A549 (cell line): ENCODE results near the gene HOXD11. TPM values are rescaled to one million over a fixed set of nuclear protein-coding genes. Genes with fewer than 3 reads are reported as not detected.

Experiments used
- ATAC-seq, 2 experiments: fragments of 200-7000 bp in 1 of 2; fragments of >200 bp in 1 of 2; cut with Nextera tagmentation in 1 of 2; cut with Tn5 transposase in 1 of 2; 3 replicates each; pipeline versions ENCODE4 v1.8.0 to v1.9.1; 2018 to 2020; ENCODE audit warnings: mild to moderate bottlenecking in 1 of 2, moderate library complexity in 1 of 2
- CTCF ChIA-PET: fragments of 300-600 bp; sonication (Branson Sonifier 250); formaldehyde crosslinking; extraction: SDS; loops from one replicate; lab custom pipeline; 2021; ENCODE audit warnings: antibody characterized with exemption, inconsistent platforms; lab: Yijun Ruan, JAX
- POLR2A ChIA-PET: fragments of 350-600 bp; formaldehyde crosslinking; extraction: SDS; loops from one replicate; lab custom pipeline; 2021; ENCODE audit warnings: antibody characterized with exemption, inconsistent platforms; lab: Yijun Ruan, JAX
- DNase-seq, 2 experiments: peaks; one replicate each; pipeline versions ENCODE4 v3.0.0 to v3.0.0-alpha.2; 2011 to 2016; ENCODE audit warnings: low read depth in 1 of 2, low spot score in 1 of 2
- FAIRE-seq: peaks from 2 replicates; lab custom pipeline; 2011; peaks lifted over from hg19 to GRCh38; lab: Jason Lieb, UNC
- H3K27ac ChIP-seq, 2 experiments: fragments of >200 bp; sonication (Bioruptor Twin); formaldehyde crosslinking; 3 replicates each; pipeline ENCODE4 v1.5.1; 2016 to 2017
- H3K4me1 ChIP-seq: fragments of >200 bp; sonication (Bioruptor Twin); formaldehyde crosslinking; 3 replicates; pipeline ENCODE4 v1.6.1; 2016
- H3K4me2 ChIP-seq: fragments of >200 bp; sonication (Bioruptor Twin); formaldehyde crosslinking; 3 replicates; pipeline ENCODE4 v1.6.1; 2016
- H3K4me3 ChIP-seq: fragments of >200 bp; sonication (Bioruptor Twin); formaldehyde crosslinking; 3 replicates; pipeline ENCODE4 v1.5.1; 2016
- H3K9me3 ChIP-seq: fragments of >200 bp; sonication (Bioruptor Twin); formaldehyde crosslinking; 3 replicates; pipeline ENCODE4 v1.6.1; 2016
- CHD4 ChIP-seq: fragments of 200-600 bp; sonication (generic); IDR thresholded peaks from 2 replicates; pipeline ENCODE4 v1.6.1; 2016; ENCODE audit warnings: antibody characterized with exemption, mild to moderate bottlenecking, borderline replicate concordance
- EHF ChIP-seq: fragments of 250-450 bp; sonication (Bioruptor Pico); IDR thresholded peaks from 2 replicates; pipeline ENCODE4 v1.5.0; 2020; ENCODE audit warnings: mild to moderate bottlenecking
- EHMT2 ChIP-seq: fragments of 200-600 bp; sonication (generic); IDR thresholded peaks from 2 replicates; pipeline ENCODE4 v1.6.1; 2016; ENCODE audit warnings: antibody characterized with exemption, low read depth, mild to moderate bottlenecking, moderate library complexity
- ELK1 ChIP-seq: fragments of 150-350 bp; IDR thresholded peaks from 2 replicates; pipeline ENCODE4 v1.6.1; 2014; ENCODE audit warnings: low read depth, mild to moderate bottlenecking, low read length
- ESRRA ChIP-seq: fragments of 150-350 bp; IDR thresholded peaks from 2 replicates; pipeline ENCODE4 v1.6.1; 2014; ENCODE audit warnings: mild to moderate bottlenecking, low read length, borderline replicate concordance
- FOSB ChIP-seq: fragments of 250-450 bp; sonication (Bioruptor Pico); IDR thresholded peaks from 2 replicates; pipeline ENCODE4 v1.5.0; 2020; ENCODE audit warnings: mild to moderate bottlenecking, moderate library complexity
- GATA3 ChIP-seq: IDR thresholded peaks from 2 replicates; pipeline ENCODE4 v1.6.1; 2012; ENCODE audit warnings: borderline replicate concordance
- HMGXB4 ChIP-seq: fragments of 250-450 bp; sonication (Bioruptor Pico); IDR thresholded peaks from 2 replicates; pipeline ENCODE4 v1.5.0; 2021; ENCODE audit warnings: mild to moderate bottlenecking, moderate library complexity, borderline replicate concordance
- HOXB5 ChIP-seq: fragments of 250-450 bp; sonication (Bioruptor Pico); IDR thresholded peaks from 2 replicates; pipeline ENCODE4 v1.5.0; 2020; ENCODE audit warnings: mild to moderate bottlenecking, moderate library complexity
- JUNB ChIP-seq: fragments of >200 bp; sonication (Bioruptor Twin); formaldehyde crosslinking; IDR thresholded peaks from 2 replicates; pipeline ENCODE4 v1.6.1; 2016
- KDM5A ChIP-seq: fragments of 200-600 bp; sonication (generic); IDR thresholded peaks from 2 replicates; pipeline ENCODE4 v1.6.1; 2016; ENCODE audit warnings: antibody characterized with exemption, mild to moderate bottlenecking
- MAX ChIP-seq: IDR thresholded peaks from 2 replicates; pipeline ENCODE4 v1.6.1; 2012
- PHF8 ChIP-seq: fragments of 200-600 bp; sonication (generic); IDR thresholded peaks from 2 replicates; pipeline ENCODE4 v1.6.1; 2016; ENCODE audit warnings: low read depth, mild to moderate bottlenecking, antibody characterized with exemption, moderate library complexity, borderline replicate concordance
- POLR2AphosphoS2 ChIP-seq: conservative IDR thresholded peaks from 2 replicates; pipeline ENCODE4 v1.6.1; 2012; ENCODE audit warnings: low read length, improper control_type of control experiment, inconsistent platforms
- RAD21 ChIP-seq, 2 experiments: fragments of >200 bp in 1 of 2; sonication (Bioruptor Twin) in 1 of 2; formaldehyde crosslinking in 1 of 2; IDR thresholded peaks in 1 of 2; conservative IDR thresholded peaks in 1 of 2; 2 replicates in 1 of 2; 3 replicates in 1 of 2; pipeline ENCODE4 v1.6.1; 2012 to 2018; ENCODE audit warnings: inconsistent platforms in 1 of 2
- RCOR1 ChIP-seq: fragments of 150-350 bp; IDR thresholded peaks from 2 replicates; pipeline ENCODE4 v1.6.1; 2014; ENCODE audit warnings: antibody characterized with exemption, low read length, low read depth
- RFX5 ChIP-seq: fragments of 450-650 bp; IDR thresholded peaks from 2 replicates; pipeline ENCODE4 v1.7.1; 2014; ENCODE audit warnings: antibody characterized with exemption, mild to moderate bottlenecking, moderate library complexity
- SMC3 ChIP-seq: fragments of >200 bp; sonication (Bioruptor Twin); formaldehyde crosslinking; IDR thresholded peaks from 3 replicates; pipeline ENCODE4 v1.6.1; 2018; ENCODE audit warnings: inconsistent platforms
- SREBF2 ChIP-seq: fragments of 450-650 bp; IDR thresholded peaks from 2 replicates; pipeline ENCODE4 v1.6.1; 2014; ENCODE audit warnings: mild to moderate bottlenecking, moderate library complexity
- ZSCAN20 ChIP-seq: fragments of 250-450 bp; sonication (Bioruptor Pico); IDR thresholded peaks from 2 replicates; pipeline ENCODE4 v1.8.0; 2022; ENCODE audit warnings: mild to moderate bottlenecking, moderate library complexity
- WGBS: methylation state at CpG from one replicate; pipeline ENCODE4 v1.1.6; 2017; ENCODE audit errors: missing lambda C conversion rate; 5-methylcytosine and 5-hydroxymethylcytosine counted together
- polyA plus RNA-seq, 4 experiments: library from polyadenylated mRNA; depleted of rRNA in 3 of 4; stranded (reverse); fragments of >200 nt; fragmentation: RNase III in 1 of 4; extraction: RNeasy Plus Mini Kit Qiagen cat#74134 plus additional on column Dnase treatment in 1 of 4; gene quantifications; 2 replicates in 3 of 4; 3 replicates in 1 of 4; pipeline ENCODE4 v1.2.3, GENCODE V29; 2011 to 2017
- TF ChIP-seq, protein P1 (sequence below): fragments of >200 bp; sonication (Bioruptor Twin); formaldehyde crosslinking; IDR thresholded peaks from 2 replicates; pipeline ENCODE4 v1.6.1; 2016
- TF ChIP-seq, protein P2 (sequence below): fragments of 200-600 bp; sonication (generic); IDR thresholded peaks from 2 replicates; pipeline ENCODE4 v1.6.1; 2016; ENCODE audit warnings: antibody characterized with exemption, mild to moderate bottlenecking, moderate library complexity

The HOXD11 gene
- polyA plus RNA-seq, 2 of the 4 experiments (the other 2 are of a cell fraction), result 2.6 to 4.8 TPM

- peak in 1 of 2 experiments; percentile 22; a peak in 4 of 6 replicates for ATAC-seq
- no peak for DNase-seq
- H3K4me3 ChIP-seq, result peak overlapping the region; percentile 66
- TF ChIP-seq RAD21 (conservative IDR thresholded peaks at IDR 0.05 in 1 of 2, IDR thresholded peaks at IDR 0.05 in 1 of 2) (no peak), EHF (CRISPR knock-in tag) (no peak), ESRRA (no peak), RFX5 (no peak), ELK1 (no peak), POLR2AphosphoS2 (no peak), KDM5A (no peak), SMC3 (no peak), GATA3 (no peak), SREBF2 (no peak), FOSB (CRISPR knock-in tag) (no peak)
- TF ChIP-seq, protein P1, sequence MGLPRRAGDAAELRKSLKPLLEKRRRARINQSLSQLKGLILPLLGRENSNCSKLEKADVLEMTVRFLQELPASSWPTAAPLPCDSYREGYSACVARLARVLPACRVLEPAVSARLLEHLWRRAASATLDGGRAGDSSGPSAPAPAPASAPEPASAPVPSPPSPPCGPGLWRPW, result no peak
- FAIRE-seq, result no peak
- ChIA-PET CTCF (interaction anchor here (0.8 to 2.3 kb wide), 6 partner anchors 9 to 416 kb away, joined by 3 to 11 read pairs (median 4); no protein-coding TSS in a partner anchor), POLR2A (interaction anchor here (0.6 to 0.7 kb wide), 2 partner anchors 531 to 1780 kb away, joined by 5 to 9 read pairs; no protein-coding TSS in a partner anchor)
- H3K4me1 ChIP-seq, result peaks cover 30% of the 10 kb centered on the region
- peak overlapping the region in 1 of 2 experiments; percentile 90; a peak in 4 of 6 replicates for H3K27ac ChIP-seq
- WGBS, result 80% methylated on average over 25 of the region's 25 CpGs
- no peaks in the 10 kb centered on the region for H3K9me3 ChIP-seq
- peak overlapping the region; percentile 97 for H3K4me2 ChIP-seq
These were observed 1.1 kb upstream of the HOXD11 start for GRCh38 chr2:176105730-176106580.

DNA sequence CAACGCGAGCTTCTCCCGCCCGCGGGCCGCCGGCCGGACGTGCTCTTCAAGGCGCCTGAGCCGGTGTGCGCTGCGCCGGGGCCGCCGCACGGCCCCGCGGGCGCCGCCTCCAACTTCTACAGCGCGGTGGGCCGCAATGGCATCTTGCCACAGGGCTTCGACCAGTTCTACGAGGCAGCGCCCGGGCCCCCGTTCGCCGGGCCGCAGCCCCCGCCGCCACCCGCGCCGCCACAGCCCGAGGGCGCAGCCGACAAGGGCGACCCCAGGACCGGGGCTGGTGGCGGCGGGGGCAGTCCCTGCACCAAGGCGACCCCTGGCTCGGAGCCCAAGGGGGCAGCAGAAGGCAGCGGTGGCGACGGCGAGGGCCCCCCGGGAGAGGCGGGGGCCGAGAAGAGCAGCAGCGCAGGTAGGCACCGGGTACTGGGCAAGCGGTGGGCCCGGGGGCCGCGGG is 676 bp downstream of the HOXD11 start:
- DNase-seq, result no peak
- TF ChIP-seq MAX (no peak), RCOR1 (no peak), ZSCAN20 (CRISPR knock-in tag) (no peak), POLR2AphosphoS2 (no peak), JUNB (no peak), CHD4 (no peak), HOXB5 (no peak), RFX5 (no peak), PHF8 (no peak), KDM5A (no peak), HMGXB4 (no peak), EHF (CRISPR knock-in tag) (no peak), SREBF2 (no peak), SMC3 (no peak), EHMT2 (no peak)
- TF ChIP-seq, protein P2, sequence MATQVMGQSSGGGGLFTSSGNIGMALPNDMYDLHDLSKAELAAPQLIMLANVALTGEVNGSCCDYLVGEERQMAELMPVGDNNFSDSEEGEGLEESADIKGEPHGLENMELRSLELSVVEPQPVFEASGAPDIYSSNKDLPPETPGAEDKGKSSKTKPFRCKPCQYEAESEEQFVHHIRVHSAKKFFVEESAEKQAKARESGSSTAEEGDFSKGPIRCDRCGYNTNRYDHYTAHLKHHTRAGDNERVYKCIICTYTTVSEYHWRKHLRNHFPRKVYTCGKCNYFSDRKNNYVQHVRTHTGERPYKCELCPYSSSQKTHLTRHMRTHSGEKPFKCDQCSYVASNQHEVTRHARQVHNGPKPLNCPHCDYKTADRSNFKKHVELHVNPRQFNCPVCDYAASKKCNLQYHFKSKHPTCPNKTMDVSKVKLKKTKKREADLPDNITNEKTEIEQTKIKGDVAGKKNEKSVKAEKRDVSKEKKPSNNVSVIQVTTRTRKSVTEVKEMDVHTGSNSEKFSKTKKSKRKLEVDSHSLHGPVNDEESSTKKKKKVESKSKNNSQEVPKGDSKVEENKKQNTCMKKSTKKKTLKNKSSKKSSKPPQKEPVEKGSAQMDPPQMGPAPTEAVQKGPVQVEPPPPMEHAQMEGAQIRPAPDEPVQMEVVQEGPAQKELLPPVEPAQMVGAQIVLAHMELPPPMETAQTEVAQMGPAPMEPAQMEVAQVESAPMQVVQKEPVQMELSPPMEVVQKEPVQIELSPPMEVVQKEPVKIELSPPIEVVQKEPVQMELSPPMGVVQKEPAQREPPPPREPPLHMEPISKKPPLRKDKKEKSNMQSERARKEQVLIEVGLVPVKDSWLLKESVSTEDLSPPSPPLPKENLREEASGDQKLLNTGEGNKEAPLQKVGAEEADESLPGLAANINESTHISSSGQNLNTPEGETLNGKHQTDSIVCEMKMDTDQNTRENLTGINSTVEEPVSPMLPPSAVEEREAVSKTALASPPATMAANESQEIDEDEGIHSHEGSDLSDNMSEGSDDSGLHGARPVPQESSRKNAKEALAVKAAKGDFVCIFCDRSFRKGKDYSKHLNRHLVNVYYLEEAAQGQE, result no peak
- TF ChIP-seq, protein P1, result no peak
- 0 out of 6 replicates have a peak, but pooled peaks of 1 of the 2 experiments have one; percentile 14 for ATAC-seq
- no CpG with 5 or more reads among the region's 59 CpGs for WGBS
- H3K4me3 ChIP-seq, result peak overlapping the region; percentile 66
- H3K27ac ChIP-seq, result peak overlapping the region in 1 of 2 experiments; percentile 90; a peak in 3 of 6 replicates
- no peaks in the 10 kb centered on the region for H3K9me3 ChIP-seq
- ChIA-PET POLR2A (no interaction called here), CTCF (interaction anchor here (1.3 to 2.0 kb wide), 3 partner anchors 11 to 28 kb away, joined by 3 to 11 read pairs (median 5); no protein-coding TSS in a partner anchor)
- H3K4me1 ChIP-seq, result peaks cover 30% of the 10 kb centered on the region
- H3K4me2 ChIP-seq, result peak overlapping the region; percentile 97
- FAIRE-seq, result no peak
